ENCODE measurements around the gene MMP25. TPM values are rescaled to one million over a fixed set of nuclear protein-coding genes. Genes with fewer than 3 reads are reported as not detected.

The MMP25 gene
- total RNA-seq, 1 experiment from 2014 or later = 0.26 TPM

- CTCF ChIA-PET = interaction anchor here (0.6 to 9.6 kb wide), 14 partner anchors 10 to 786 kb away, joined by 3 to 121 read pairs (median 4); partner anchors contain the start of gene TNFRSF12A
- TF ChIP-seq CTCF (IDR thresholded peaks at IDR 0.05; ENCODE audit: unreplicated experiment) = peak; percentile 33
- BruUV-seq (replicated peaks) = no TSS peak
- H3K27me3 Mint-ChIP-seq (ENCODE audit: insufficient read depth, unreplicated experiment) = no peaks in the 10 kb centered on the region
- POLR2A ChIA-PET = interaction anchor here (0.7 to 2.2 kb wide), 12 partner anchors 12 to 957 kb away, joined by 3 to 41 read pairs (median 4); partner anchors contain the start of genes FLYWCH1, FLYWCH2, HCFC1R1 and THOC6
- no peak overlapping the region for H3K27ac Mint-ChIP-seq (ENCODE audit: low read depth, unreplicated experiment)
- peak overlapping the region; percentile 60 for H3K4me3 Mint-ChIP-seq (ENCODE audit: unreplicated experiment)
- peak; percentile 99 for DNase-seq (ENCODE audit: unreplicated experiment)
- intact Hi-C loops (cut with micrococcal nuclease) = loop anchor here (1.0 kb wide), 2 partner anchors 17 to 25 kb away; partner anchors contain the start of gene TNFRSF12A
- H3K36me3 Mint-ChIP-seq (ENCODE audit: insufficient read depth, unreplicated experiment) = no peaks in the 10 kb centered on the region
- no peaks in the 10 kb centered on the region for H3K9me3 Mint-ChIP-seq (ENCODE audit: unreplicated experiment)
- H3K4me1 Mint-ChIP-seq (ENCODE audit: insufficient read depth, unreplicated experiment) = no peaks in the 10 kb centered on the region
Measured at GRCh38 chr16:3003582-3004270, 42.6 kb upstream of the MMP25 start.

GRCh38 chr16:3004319-3004718 lies 42.0 kb upstream of the MMP25 start:
- TF ChIP-seq CTCF (IDR thresholded peaks at IDR 0.05; ENCODE audit: unreplicated experiment) = no peak
- Mint-ChIP-seq H3K9me3 (ENCODE audit: unreplicated experiment) (no peaks in the 10 kb centered on the region), H3K27me3 (ENCODE audit: insufficient read depth, unreplicated experiment) (no peaks in the 10 kb centered on the region), H3K4me3 (ENCODE audit: unreplicated experiment) (peak overlapping the region; percentile 61), H3K27ac (ENCODE audit: low read depth, unreplicated experiment) (no peak overlapping the region), H3K36me3 (ENCODE audit: insufficient read depth, unreplicated experiment) (no peaks in the 10 kb centered on the region), H3K4me1 (ENCODE audit: insufficient read depth, unreplicated experiment) (no peaks in the 10 kb centered on the region)
- no peak for DNase-seq (ENCODE audit: unreplicated experiment)
- intact Hi-C loops (cut with micrococcal nuclease) = loop anchor here (1.0 kb wide), 1 partner anchor 16 kb away; the partner anchor contains the start of gene TNFRSF12A
- ChIA-PET CTCF (interaction anchor here (0.5 to 9.6 kb wide), 15 partner anchors 10 to 786 kb away, joined by 3 to 121 read pairs (median 3); partner anchors contain the start of gene TNFRSF12A), POLR2A (interaction anchor here (0.7 to 2.2 kb wide), 12 partner anchors 13 to 958 kb away, joined by 3 to 41 read pairs (median 4); partner anchors contain the start of genes FLYWCH1, FLYWCH2, HCFC1R1 and THOC6)
- no TSS peak for BruUV-seq (replicated peaks)

GRCh38 chr16:3004781-3005284 lies 41.5 kb upstream of the MMP25 start:
- no TSS peak for BruUV-seq (replicated peaks)
- ChIA-PET CTCF (interaction anchor here (0.5 to 9.6 kb wide), 3 partner anchors 16 to 710 kb away, joined by 3 to 121 read pairs (median 28); partner anchors contain the start of gene TNFRSF12A), POLR2A (interaction anchor here (1.1 to 2.2 kb wide), 4 partner anchors 16 to 120 kb away, joined by 3 to 41 read pairs (median 4); partner anchors contain the start of genes FLYWCH1 and TNFRSF12A)
- no peak for TF ChIP-seq CTCF (IDR thresholded peaks at IDR 0.05; ENCODE audit: unreplicated experiment)
- H3K4me1 Mint-ChIP-seq (ENCODE audit: insufficient read depth, unreplicated experiment) = no peaks in the 10 kb centered on the region
- no peaks in the 10 kb centered on the region for H3K36me3 Mint-ChIP-seq (ENCODE audit: insufficient read depth, unreplicated experiment)
- H3K27me3 Mint-ChIP-seq (ENCODE audit: insufficient read depth, unreplicated experiment) = no peaks in the 10 kb centered on the region
- H3K9me3 Mint-ChIP-seq (ENCODE audit: unreplicated experiment) = no peaks in the 10 kb centered on the region
- intact Hi-C loops (cut with micrococcal nuclease) = loop anchor here (1.0 kb wide), 1 partner anchor 15 kb away; the partner anchor contains the start of gene TNFRSF12A
- H3K4me3 Mint-ChIP-seq (ENCODE audit: unreplicated experiment) = peak overlapping the region; percentile 61
- no peak for DNase-seq (ENCODE audit: unreplicated experiment)
- no peak overlapping the region for H3K27ac Mint-ChIP-seq (ENCODE audit: low read depth, unreplicated experiment)

Measured in MCF 10A (cell line).